Choroid plexus epithelial cell (primary cell): ENCODE results near the gene ZFYVE28.

ENCODE experiments used
- DNase-seq: peaks from one replicate; pipeline ENCODE4 v3.0.0-alpha.2; 2010; ENCODE audit warnings: low read depth
- H3K4me3 ChIP-seq: 2 replicates; pipeline ENCODE4 v1.5.1; 2011; ENCODE audit warnings: low read depth, mild to moderate bottlenecking, control low read depth, low read length, moderate library complexity
- CTCF ChIP-seq: conservative IDR thresholded peaks from 2 replicates; pipeline ENCODE4 v1.5.1; 2011; ENCODE audit warnings: low read depth, mild to moderate bottlenecking, control low read depth, inconsistent platforms, low read length, moderate library complexity

Gene ZFYVE28

DNA sequence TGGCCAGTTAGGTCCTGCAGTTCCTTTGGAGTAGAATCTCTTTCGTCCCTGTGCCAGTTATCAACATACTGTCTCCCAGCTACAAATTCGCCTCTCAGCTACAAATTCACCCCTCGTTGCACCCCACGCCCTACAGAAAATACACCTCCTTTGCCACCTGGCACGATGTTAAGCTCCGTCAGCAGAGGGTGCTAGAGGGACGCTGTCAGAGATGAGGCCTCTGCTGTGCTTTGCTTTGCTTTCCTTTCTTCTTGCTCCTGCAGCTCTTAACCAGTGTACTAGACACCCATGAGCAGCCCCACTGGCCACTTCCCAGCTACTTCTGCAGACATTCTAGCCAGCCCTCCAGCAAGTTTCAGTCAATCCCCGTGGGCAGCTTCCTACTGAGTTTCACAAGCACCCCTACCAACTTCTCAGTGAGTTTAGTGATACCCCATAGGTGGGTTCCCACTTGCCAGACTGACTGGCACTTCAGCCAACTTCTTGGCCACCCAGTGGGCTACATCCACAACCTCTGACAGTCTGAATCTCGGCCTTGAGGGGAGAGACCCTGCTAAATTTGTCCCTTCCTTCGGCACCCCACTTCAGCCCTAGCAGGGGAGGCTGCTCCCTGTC lies 198.3 kb downstream of the ZFYVE28 start:
- no peak overlapping the region for H3K4me3 ChIP-seq
- DNase-seq = peak; percentile 82
- TF ChIP-seq CTCF = peak; percentile 97
